Measurements from ENCODE around the gene GALNT8. TPM values are rescaled to one million over a fixed set of nuclear protein-coding genes. Genes with fewer than 3 reads are reported as not detected.

The GALNT8 gene
- total and polyA plus RNA-seq, 2 experiments from 2014 or later, result 3.8 to 7.7 TPM

GRCh38 chr12:4810219-4810671 lies 90.0 kb downstream of the GALNT8 start:
- no peaks in the 10 kb centered on the region for H3F3A ChIP-seq (replicated peaks; ENCODE audit: low read depth)
- H3K36me3 ChIP-seq (ENCODE audit: insufficient read depth), result no peaks in the 10 kb centered on the region
- H3K27me3 ChIP-seq (ENCODE audit: insufficient read depth), result peaks cover 59% of the 10 kb centered on the region
- no peak overlapping the region for H3K27ac Mint-ChIP-seq
- H3K4me2 ChIP-seq, result peak overlapping the region; percentile 79
- H3K79me2 ChIP-seq (replicated peaks; ENCODE audit: insufficient read depth), result no peaks in the 10 kb centered on the region
- ATAC-seq, result no peak
- peak overlapping the region; percentile 75 for H3K4me3 Mint-ChIP-seq
- no peak for DNase-seq (ENCODE audit: low spot score)
- peaks cover 2% of the 10 kb centered on the region; the same call in 2 of the 3 replicates for H3K4me1 Mint-ChIP-seq
- peaks cover 7% of the 10 kb centered on the region; the same call in 2 of the 3 replicates for H3K9me3 Mint-ChIP-seq
- no peak for TF ChIP-seq STAT1 (IDR thresholded peaks at IDR 0.05; ENCODE audit: unreplicated experiment)
- H2AFZ ChIP-seq, result peak overlapping the region; percentile 89; the same call in 1 of the 2 replicates
- H3K4me1 ChIP-seq (ENCODE audit: insufficient read depth), result no peaks in the 10 kb centered on the region; the same call in 1 of the 2 replicates
- H4K20me1 ChIP-seq (replicated peaks; ENCODE audit: insufficient read depth), result peaks cover 10% of the 10 kb centered on the region
- no peak overlapping the region for H3K27ac ChIP-seq (ENCODE audit: low read depth)
- H3K4me3 ChIP-seq, result peak overlapping the region; percentile 78
- H3K36me3 Mint-ChIP-seq (ENCODE audit: low read depth), result peaks cover 13% of the 10 kb centered on the region
- H3K27me3 Mint-ChIP-seq (ENCODE audit: insufficient read depth, low read depth, poor library complexity), result peaks cover 50% of the 10 kb centered on the region
- peaks cover 3% of the 10 kb centered on the region; the same call in 1 of the 2 replicates for H3K9me2 ChIP-seq (ENCODE audit: insufficient read depth)

DNA sequence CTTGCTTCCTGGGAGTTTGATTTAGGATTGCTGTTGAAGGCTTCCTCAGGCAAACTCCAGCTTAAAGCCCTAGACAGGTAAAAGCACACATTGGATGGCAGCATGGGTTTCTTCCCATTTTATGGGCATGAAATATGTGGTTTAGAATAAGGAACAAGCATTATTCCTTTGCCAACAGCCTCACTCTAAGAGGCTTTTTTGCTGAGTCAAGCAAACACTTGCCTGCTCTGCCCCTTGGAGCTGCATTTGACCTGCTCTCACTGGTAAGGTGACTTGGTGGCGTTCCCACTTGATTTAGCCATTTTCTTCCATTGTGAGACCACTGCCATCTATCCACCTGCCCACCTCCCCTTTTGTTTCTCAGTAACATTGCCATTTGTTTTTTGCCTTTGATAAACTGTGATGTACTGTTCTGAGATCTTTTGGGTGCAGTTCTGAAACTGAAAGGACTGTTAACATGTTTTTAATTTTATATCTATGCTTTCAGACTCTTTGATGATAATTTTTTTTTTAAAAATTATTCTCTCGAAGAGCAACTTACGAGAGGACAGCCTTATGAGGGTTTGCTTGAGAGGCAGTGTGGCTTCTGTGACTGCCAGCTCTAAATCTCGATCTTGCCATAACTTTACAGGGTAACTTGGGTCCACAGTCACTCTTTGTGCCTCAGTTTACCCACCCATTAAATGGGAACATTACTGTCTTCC lies 92.6 kb downstream of the GALNT8 start:
- Mint-ChIP-seq H3K27me3 (ENCODE audit: insufficient read depth, low read depth, poor library complexity) (peaks cover 50% of the 10 kb centered on the region), H3K27ac (no peak overlapping the region), H3K4me1 (peaks cover 3% of the 10 kb centered on the region; the same call in 2 of the 3 replicates), H3K36me3 (ENCODE audit: low read depth) (peaks cover 13% of the 10 kb centered on the region), H3K9me3 (peaks cover 7% of the 10 kb centered on the region; the same call in 2 of the 3 replicates), H3K4me3 (no peak overlapping the region)
- no peaks in the 10 kb centered on the region for H3F3A ChIP-seq (replicated peaks; ENCODE audit: low read depth)
- no peaks in the 10 kb centered on the region for H3K79me2 ChIP-seq (replicated peaks; ENCODE audit: insufficient read depth)
- peaks cover 51% of the 10 kb centered on the region for H3K27me3 ChIP-seq (ENCODE audit: insufficient read depth)
- H3K4me2 ChIP-seq, result no peak overlapping the region
- DNase-seq (ENCODE audit: low spot score) (no peak), ATAC-seq (no peak)
- H3K9me2 ChIP-seq (ENCODE audit: insufficient read depth), result peaks cover 3% of the 10 kb centered on the region; the same call in 1 of the 2 replicates
- TF ChIP-seq ETS1 (IDR thresholded peaks at IDR 0.05) (no peak), CREB1 (CRISPR knock-in tag; IDR thresholded peaks at IDR 0.05; ENCODE audit: low read depth) (no peak), POLR2AphosphoS5 (IDR thresholded peaks at IDR 0.05; ENCODE audit: low read depth) (no peak), EZH2 (IDR thresholded peaks at IDR 0.05; ENCODE audit: low read depth, unreplicated experiment) (no peak), ZNF331 (CRISPR knock-in tag; IDR thresholded peaks at IDR 0.05; ENCODE audit: low read depth) (no peak)
- TF ChIP-seq, protein P1, sequence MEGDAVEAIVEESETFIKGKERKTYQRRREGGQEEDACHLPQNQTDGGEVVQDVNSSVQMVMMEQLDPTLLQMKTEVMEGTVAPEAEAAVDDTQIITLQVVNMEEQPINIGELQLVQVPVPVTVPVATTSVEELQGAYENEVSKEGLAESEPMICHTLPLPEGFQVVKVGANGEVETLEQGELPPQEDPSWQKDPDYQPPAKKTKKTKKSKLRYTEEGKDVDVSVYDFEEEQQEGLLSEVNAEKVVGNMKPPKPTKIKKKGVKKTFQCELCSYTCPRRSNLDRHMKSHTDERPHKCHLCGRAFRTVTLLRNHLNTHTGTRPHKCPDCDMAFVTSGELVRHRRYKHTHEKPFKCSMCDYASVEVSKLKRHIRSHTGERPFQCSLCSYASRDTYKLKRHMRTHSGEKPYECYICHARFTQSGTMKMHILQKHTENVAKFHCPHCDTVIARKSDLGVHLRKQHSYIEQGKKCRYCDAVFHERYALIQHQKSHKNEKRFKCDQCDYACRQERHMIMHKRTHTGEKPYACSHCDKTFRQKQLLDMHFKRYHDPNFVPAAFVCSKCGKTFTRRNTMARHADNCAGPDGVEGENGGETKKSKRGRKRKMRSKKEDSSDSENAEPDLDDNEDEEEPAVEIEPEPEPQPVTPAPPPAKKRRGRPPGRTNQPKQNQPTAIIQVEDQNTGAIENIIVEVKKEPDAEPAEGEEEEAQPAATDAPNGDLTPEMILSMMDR (conservative IDR thresholded peaks at IDR 0.05; ENCODE audit: low read depth in 2 of 2), result no peak
- TF ChIP-seq, protein P2, sequence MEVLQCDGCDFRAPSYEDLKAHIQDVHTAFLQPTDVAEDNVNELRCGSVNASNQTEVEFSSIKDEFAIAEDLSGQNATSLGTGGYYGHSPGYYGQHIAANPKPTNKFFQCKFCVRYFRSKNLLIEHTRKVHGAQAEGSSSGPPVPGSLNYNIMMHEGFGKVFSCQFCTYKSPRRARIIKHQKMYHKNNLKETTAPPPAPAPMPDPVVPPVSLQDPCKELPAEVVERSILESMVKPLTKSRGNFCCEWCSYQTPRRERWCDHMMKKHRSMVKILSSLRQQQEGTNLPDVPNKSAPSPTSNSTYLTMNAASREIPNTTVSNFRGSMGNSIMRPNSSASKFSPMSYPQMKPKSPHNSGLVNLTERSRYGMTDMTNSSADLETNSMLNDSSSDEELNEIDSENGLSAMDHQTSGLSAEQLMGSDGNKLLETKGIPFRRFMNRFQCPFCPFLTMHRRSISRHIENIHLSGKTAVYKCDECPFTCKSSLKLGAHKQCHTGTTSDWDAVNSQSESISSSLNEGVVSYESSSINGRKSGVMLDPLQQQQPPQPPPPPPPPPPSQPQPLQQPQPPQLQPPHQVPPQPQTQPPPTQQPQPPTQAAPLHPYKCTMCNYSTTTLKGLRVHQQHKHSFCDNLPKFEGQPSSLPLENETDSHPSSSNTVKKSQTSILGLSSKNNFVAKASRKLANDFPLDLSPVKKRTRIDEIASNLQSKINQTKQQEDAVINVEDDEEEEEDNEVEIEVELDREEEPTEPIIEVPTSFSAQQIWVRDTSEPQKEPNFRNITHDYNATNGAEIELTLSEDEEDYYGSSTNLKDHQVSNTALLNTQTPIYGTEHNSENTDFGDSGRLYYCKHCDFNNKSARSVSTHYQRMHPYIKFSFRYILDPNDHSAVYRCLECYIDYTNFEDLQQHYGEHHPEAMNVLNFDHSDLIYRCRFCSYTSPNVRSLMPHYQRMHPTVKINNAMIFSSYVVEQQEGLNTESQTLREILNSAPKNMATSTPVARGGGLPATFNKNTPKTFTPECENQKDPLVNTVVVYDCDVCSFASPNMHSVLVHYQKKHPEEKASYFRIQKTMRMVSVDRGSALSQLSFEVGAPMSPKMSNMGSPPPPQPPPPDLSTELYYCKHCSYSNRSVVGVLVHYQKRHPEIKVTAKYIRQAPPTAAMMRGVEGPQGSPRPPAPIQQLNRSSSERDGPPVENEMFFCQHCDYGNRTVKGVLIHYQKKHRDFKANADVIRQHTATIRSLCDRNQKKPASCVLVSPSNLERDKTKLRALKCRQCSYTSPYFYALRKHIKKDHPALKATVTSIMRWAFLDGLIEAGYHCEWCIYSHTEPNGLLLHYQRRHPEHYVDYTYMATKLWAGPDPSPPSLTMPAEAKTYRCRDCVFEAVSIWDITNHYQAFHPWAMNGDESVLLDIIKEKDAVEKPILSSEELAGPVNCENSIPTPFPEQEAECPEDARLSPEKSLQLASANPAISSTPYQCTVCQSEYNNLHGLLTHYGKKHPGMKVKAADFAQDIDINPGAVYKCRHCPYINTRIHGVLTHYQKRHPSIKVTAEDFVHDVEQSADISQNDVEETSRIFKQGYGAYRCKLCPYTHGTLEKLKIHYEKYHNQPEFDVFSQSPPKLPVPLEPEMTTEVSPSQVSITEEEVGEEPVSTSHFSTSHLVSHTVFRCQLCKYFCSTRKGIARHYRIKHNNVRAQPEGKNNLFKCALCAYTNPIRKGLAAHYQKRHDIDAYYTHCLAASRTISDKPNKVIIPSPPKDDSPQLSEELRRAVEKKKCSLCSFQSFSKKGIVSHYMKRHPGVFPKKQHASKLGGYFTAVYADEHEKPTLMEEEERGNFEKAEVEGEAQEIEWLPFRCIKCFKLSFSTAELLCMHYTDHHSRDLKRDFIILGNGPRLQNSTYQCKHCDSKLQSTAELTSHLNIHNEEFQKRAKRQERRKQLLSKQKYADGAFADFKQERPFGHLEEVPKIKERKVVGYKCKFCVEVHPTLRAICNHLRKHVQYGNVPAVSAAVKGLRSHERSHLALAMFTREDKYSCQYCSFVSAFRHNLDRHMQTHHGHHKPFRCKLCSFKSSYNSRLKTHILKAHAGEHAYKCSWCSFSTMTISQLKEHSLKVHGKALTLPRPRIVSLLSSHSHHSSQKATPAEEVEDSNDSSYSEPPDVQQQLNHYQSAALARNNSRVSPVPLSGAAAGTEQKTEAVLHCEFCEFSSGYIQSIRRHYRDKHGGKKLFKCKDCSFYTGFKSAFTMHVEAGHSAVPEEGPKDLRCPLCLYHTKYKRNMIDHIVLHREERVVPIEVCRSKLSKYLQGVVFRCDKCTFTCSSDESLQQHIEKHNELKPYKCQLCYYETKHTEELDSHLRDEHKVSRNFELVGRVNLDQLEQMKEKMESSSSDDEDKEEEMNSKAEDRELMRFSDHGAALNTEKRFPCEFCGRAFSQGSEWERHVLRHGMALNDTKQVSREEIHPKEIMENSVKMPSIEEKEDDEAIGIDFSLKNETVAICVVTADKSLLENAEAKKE (CRISPR knock-in tag; IDR thresholded peaks at IDR 0.05), result no peak
- no peak overlapping the region for H3K4me3 ChIP-seq
- no peak overlapping the region for H2AFZ ChIP-seq
- H3K36me3 ChIP-seq (ENCODE audit: insufficient read depth), result no peaks in the 10 kb centered on the region
- H4K20me1 ChIP-seq (replicated peaks; ENCODE audit: insufficient read depth), result peaks cover 10% of the 10 kb centered on the region
- H3K4me1 ChIP-seq (ENCODE audit: insufficient read depth), result no peaks in the 10 kb centered on the region; the same call in 1 of the 2 replicates
- H3K27ac ChIP-seq (ENCODE audit: low read depth), result no peak overlapping the region
